ENCODE results near the gene ARHGEF26.

GRCh38 chr3:154188437-154188836 lies 67.2 kb downstream of the ARHGEF26 start:
- TF ChIP-seq POLR2AphosphoS5 (IDR thresholded peaks at IDR 0.05; ENCODE audit: insufficient read depth in 1 of 2, low read depth in 1 of 2) (no peak), CTCF (IDR thresholded peaks at IDR 0.05) (no peak)

Measured in vagina (tissue), 2 donors.